ENCODE data around the gene TMEM120B.

The TMEM120B gene

GRCh38 chr12:121784460-121784859, 71.9 kb downstream of the TMEM120B start:
- TF ChIP-seq CTCF (IDR thresholded peaks at IDR 0.05; ENCODE audit: low read depth, low read length, missing control alignments), result no peak
- in situ Hi-C loops (cut with HindIII; ENCODE audit: low sequenced_read_pairs), result no loop called here

GRCh38 chr12:121786440-121786825, 73.9 kb downstream of the TMEM120B start:
- DNase-seq (ENCODE audit: low read depth), result no peak
- no peak for TF ChIP-seq CTCF (IDR thresholded peaks at IDR 0.05; ENCODE audit: low read depth, low read length, missing control alignments)
- in situ Hi-C loops (cut with HindIII; ENCODE audit: low sequenced_read_pairs), result no loop called here
- no peak overlapping the region for H3K4me3 ChIP-seq (ENCODE audit: low read depth, low read length)

More at GRCh38 chr12:121784460-121784859, 71.9 kb downstream of the TMEM120B start:
- H3K4me3 ChIP-seq (ENCODE audit: low read depth, low read length), result no peak overlapping the region
- peak; percentile 72 for DNase-seq (ENCODE audit: low read depth)

- in situ Hi-C loops (cut with HindIII; ENCODE audit: low sequenced_read_pairs), result no loop called here
- no peak for TF ChIP-seq CTCF (IDR thresholded peaks at IDR 0.05; ENCODE audit: low read depth, low read length, missing control alignments)
- no peak overlapping the region for H3K4me3 ChIP-seq (ENCODE audit: low read depth, low read length)
- DNase-seq (ENCODE audit: low read depth), result no peak
Measured at GRCh38 chr12:121787063-121788025, 74.8 kb downstream of the TMEM120B start.

- in situ Hi-C loops (cut with HindIII; ENCODE audit: low sequenced_read_pairs), result no loop called here
- no peak for TF ChIP-seq CTCF (IDR thresholded peaks at IDR 0.05; ENCODE audit: low read depth, low read length, missing control alignments)
Measured at GRCh38 chr12:121788176-121788818, 75.7 kb downstream of the TMEM120B start.

GRCh38 chr12:121789233-121789781, 76.8 kb downstream of the TMEM120B start:
- no peak overlapping the region for H3K4me3 ChIP-seq (ENCODE audit: low read depth, low read length)
- DNase-seq (ENCODE audit: low read depth), result no peak
- in situ Hi-C loops (cut with HindIII; ENCODE audit: low sequenced_read_pairs), result no loop called here
- TF ChIP-seq CTCF (IDR thresholded peaks at IDR 0.05; ENCODE audit: low read depth, low read length, missing control alignments), result no peak

More at GRCh38 chr12:121788176-121788818, 75.7 kb downstream of the TMEM120B start:
- no peak for DNase-seq (ENCODE audit: low read depth)
- H3K4me3 ChIP-seq (ENCODE audit: low read depth, low read length), result no peak overlapping the region

All from astrocyte of the cerebellum (primary cell).